NCI-H345 (cell line): ENCODE results near the gene TMEM50B.
A peak's percentile ranks its signal among the peaks of the same experiment; 100 is the strongest.
"Not testable (repeated sequence)": the region's sequence is repeated elsewhere in the genome, so short reads cannot be mapped to it uniquely, and the experiment has no call there.

Experiments
- DNase-seq: peaks from one replicate; lab custom pipeline; 2025; lab: John Stamatoyannopoulos, UW

The TMEM50B gene

DNA sequence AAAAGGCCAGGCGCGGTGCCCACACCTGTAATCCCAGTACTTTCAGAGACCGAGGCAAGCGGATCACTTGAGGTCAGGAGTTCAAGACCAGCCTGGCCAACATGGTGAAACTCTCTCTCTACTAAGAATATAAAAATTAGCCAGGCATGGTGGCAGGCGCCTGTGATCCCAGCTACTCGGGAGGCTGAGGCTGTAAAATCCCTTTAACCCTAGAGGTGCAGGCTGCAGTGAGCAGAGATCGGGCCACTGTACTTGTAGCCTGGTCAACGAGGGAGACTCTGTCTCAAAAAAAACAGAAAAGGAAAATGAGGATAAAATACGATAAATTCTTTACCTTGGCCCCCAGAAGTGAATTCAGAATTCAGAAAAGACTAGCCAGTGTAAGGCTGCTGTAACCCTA is 1.6 kb downstream of the TMEM50B start:
- no peak for DNase-seq

DNA sequence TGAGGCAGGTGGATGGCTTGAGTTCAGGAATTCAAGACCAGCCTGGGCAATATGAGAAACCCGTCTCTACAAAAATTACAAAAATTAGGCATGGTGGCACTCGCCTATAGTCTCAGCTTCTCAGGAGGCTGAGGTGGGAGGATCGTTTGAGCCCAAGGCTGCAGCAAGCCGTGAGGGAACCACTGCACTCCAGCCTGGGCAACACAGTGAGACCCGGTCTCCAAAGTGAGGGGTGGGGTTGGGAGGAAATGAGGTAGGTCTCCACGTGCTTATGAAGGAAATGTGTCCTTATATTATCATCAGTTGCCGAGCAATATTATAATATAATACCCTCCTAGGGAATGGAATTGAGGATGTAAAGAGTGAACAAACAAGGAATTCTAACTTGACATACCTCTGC is 2.7 kb downstream of the TMEM50B start:
- DNase-seq = no peak

DNA sequence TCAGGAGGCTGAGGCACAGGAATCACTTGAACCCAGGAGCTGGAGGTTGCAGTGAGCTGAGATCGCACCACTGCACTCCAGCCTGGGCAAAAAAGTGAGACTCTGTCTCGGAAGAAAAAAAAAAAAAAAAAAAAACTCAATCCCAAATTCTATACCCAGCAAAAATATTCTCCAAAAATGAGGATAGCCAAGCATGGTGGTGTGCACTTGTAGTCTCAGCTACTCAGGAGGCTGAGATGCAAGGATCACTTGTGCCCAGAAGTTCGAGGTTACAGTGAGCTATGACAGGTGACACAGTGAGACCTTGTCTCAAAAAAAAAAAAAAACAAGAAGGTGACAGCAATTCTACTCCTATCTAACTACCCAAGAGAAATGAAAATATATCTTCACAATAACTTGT is 6.4 kb downstream of the TMEM50B start:
- DNase-seq = no peak

DNA sequence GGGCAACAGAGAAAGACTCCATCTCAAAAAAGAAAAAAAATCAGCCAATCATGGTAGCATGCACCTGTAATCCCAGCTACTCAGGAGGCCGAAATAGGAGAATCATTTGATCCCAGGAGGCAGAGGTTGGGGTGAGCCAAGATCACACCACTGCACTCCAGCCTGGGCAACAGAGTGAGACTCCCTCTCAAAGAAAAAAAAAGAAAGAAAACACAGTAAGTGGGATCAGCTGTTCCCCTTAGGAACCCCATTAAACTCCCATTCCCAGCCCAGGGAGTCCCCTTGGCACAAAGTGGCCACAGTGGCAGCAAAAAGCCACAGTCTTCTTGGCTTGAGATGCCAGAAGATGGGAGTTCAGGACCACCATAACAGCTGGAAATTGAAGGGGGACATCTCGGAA is 9.1 kb downstream of the TMEM50B start:
- no peak for DNase-seq

DNA sequence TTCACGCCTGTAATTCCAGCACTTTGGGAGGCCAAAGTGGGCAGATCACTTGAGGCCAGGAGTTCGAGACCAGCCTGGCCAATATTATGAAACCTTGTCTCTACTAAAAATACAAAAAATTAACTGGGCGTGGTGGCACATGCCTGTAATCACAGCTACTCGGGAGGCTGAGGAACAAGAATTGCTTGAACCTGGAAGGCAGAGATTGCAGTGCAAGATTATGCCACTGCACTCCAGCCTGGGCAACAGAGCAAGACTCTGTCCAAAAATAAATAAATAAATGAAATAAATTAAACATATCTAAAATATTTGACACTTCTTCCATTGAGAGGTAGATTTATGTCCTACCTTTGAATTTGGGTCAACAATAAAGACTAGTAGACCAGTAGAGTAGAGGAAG is 10.6 kb downstream of the TMEM50B start:
- not testable (repeated sequence) for DNase-seq

DNA sequence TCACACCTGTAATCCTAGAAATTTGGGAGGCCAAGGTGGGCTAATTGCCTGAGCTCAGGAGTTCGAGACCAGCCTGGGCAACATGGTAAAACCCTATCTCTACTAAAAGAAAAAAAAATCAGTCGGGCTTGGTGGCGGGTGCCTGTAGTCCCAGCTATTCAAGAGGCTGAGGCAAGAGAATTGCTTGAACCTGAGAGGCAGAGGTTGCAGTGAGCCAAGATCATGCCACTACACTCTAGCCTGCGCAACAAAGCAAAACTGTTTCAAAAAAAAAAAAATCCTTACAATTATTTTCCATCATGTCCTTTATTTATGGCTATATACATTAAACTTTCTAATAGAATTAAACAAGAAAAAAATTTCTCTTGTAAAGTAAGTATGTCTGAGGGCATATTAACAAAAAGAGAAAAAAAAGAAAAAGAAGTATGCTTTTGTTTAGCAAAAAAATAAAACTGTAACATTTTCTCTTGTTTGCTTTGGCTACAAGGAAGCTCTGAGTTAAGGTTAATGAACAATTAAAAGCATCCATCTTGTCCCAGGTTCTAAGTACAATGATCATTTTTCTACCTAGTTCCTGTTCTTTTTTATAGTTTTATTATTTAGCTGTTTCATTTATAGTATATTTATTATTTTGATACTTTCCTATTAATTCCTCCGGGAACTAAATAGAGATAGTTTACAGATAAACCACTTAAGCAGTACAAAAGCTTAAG is 18.1 kb downstream of the TMEM50B start:
- no peak for DNase-seq

DNA sequence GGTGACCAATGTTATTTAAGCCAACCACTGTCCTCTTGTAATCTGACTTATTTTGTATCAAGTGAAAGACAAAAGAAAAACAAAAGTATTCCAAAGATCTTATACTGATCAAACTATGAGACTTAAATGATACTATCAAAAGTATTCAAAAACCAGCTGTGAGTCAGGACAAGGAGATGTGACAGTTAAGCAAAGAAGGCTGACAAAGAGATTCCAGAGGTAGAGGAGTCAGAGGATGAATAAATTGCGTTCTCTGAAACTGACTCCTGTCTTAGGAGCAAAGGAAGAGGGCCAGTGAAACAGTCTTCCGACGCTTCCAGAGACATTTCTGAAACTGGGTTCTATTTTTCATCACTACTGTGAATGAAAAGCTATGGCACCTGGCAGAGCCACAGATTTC is 20.9 kb downstream of the TMEM50B start:
- DNase-seq = no peak

DNA sequence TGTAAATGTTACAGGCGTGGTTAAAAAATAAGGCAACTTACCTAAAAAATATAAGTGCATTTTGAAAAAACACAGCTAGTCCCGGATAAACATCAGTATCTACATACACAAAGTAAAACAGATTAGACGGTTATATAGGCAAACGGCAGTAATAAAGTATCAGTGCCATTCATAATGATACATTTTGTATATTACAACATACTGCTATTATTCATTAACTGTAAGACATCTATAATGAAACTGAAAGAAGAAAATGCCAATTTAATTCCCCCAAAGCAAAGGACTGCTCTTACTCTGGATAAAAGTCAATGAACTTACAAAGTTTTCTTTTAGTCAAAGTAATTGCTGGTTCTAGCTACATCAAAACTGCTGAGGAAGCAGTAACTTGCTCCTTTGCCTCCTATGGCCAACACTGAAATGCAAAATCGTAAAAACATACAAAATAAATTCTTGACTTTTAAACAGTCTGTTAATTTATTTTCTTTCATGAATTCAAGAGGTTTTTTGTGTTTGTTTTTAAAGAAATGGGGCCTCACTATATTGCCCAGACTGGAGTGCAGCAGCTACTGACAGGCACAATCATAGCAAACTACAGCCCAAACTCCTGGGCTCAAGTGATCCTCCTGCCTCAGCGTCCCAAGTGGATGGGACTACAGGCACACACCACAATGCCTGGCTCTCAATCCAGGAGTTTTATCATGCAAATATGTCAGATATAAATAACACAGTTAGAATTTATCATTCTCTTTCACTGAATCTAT is 23.9 kb downstream of the TMEM50B start:
- no peak for DNase-seq

DNA sequence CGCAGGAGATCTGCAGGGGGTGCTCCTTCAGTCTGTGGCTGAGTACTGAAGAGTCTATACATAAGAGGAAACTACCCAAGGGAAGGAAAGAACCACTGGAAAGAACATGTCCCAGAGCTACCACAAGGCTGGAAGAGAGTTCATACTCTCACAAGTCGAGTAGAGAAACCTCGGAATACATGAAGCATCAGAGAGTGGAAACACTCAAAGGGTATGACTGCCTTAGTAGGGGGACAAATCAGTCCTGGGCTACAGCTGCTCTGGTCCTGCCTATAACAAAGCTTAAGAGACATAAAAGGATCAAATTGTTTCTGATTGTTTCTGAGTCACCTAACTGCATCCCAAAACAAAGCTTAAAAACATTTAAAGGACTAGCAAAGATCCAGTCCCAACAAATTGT is 27.4 kb downstream of the TMEM50B start:
- no peak for DNase-seq

DNA sequence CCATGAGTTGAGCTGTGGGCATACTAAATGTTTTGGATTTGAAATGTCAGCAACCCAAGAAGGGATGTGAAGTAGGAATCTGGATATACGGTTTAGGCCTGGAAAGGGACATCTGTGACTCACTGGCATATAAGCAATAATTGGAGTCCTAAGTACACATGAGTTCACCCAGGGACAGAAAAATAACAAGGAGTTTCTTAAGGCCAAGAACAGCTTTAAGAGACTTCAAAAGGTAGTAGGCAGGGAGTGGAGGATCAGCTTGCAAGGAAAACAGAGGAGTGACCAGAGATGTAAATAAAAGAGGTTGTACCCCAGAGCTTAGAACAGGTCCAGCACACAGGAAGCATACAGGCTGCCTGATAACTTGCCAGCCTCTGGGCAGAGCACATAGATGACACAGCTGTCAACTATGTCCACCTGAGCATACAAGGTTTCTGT is 28.1 kb downstream of the TMEM50B start:
- DNase-seq = no peak

DNA sequence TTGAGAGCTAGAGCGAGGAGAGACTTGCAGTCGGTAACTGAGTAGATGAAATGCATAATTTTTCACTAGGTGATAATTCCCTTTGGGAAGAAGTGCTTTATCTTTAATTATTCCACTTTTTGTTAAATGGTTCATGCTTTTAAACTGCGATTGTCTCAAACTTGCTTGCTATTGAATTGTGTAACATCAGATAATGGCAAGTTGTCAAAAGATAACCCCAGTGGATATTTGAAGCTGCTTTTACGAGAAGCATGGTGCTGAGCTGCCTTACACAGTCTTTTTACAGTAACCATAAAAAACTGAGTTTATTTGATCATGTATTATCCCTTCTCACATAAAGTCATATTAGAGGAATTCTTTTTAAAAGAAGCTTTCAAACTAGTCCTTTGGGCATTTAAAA is 30.2 kb downstream of the TMEM50B start:
- DNase-seq = no peak

DNA sequence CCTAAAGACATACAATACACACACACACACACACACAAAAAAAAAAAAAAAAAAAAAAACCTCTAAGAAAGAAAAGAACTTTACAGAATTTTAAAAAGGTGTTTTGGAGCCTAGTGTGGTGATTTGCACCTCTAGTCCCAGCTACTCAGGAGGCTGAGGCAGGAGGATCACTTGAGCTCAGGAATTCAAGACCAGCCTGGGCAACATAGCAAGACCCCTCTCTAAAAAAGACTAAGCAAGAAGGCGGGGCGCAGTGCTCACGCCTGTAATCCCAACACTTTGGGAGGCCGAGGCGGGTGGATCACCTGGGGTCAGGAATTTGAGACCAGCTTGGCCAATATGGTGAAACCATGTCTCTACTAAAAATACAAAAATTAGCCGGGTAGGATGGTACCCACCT is 33.2 kb downstream of the TMEM50B start:
- not testable (repeated sequence) for DNase-seq

DNA sequence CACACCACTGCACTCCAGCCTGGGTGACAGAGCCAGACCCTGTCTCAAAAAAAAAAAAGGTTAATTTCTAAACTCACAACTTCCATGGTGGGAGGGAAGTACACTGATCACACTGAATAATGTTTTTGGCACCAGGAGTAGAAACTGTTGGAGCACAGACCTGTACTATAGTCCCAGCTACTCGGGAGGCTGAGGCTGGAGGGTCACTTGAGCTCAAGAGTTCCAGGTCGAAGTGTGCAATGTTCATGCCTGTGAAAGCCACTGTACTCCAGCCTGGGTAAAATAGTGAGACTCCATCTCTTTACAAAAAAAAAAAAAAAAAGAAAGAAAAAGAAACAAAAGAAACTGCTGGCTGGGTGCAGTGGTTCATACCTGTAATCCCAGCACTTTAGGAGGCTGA is 35.3 kb downstream of the TMEM50B start:
- DNase-seq = no peak

DNA sequence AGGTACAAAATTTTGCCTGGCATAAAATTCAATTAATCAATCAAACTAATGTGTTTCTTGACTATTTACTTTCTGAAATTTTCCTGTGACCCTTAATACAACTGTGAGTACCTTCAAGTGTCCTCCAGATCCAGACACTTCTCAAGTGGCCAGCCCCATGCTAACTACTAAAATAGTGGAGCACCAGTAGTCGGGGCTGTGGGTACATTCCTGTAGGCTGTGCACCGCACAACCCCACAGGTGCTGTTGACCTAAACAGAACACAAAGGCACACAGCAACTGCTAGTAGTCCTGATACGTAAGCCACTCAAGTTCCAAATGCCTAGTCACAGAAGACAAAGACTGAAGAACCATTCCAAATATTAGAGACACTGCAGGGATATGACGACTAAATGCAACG is 36.6 kb downstream of the TMEM50B start:
- DNase-seq = peak; percentile 29

DNA sequence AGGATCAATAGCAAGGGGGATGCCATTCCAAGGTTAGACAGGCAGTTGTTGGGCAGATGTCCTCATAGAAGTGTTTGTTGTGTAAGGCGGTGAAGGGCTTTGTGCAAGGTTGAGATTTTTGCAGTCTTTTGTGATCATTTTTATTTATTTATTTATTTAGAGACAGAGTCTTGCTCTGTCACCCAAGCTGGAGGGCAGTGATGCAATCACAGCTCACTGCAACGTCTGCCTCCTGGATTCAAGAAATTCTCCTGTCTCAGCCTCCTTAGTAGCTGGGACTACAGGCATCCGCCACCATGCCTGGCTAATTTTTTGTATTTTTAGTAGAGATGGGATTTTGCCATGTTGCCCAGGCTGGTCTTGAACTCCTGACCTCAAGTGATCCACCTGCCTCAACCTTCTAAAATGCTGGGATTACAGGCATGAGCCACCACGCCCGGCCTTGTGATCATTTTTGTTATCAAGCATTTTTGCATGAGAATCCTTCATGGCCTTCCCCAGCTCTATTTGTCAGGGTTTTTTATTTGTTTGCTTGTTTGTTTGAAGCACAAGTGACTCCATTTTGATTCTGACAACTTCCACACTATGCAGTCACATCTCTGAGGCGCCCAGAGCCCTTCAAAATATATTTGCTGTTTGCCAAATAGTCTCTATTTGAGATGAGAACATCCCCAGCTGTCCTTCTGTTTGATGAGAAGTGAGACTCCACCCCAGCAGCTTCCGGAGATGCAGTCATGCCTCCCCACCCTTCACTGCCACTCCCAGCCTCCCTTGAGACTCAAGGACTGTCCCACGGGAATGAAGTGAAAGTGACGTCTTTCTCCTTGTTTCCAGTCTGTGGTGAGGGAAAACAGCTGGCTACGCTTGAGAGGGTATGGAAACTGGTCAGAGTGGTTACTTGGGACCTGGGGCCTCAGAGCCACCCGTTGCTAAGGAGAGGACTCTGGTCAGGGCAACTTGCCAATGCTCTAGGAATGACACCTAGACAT is 38.0 kb downstream of the TMEM50B start:
- DNase-seq = peak; percentile 93

DNA sequence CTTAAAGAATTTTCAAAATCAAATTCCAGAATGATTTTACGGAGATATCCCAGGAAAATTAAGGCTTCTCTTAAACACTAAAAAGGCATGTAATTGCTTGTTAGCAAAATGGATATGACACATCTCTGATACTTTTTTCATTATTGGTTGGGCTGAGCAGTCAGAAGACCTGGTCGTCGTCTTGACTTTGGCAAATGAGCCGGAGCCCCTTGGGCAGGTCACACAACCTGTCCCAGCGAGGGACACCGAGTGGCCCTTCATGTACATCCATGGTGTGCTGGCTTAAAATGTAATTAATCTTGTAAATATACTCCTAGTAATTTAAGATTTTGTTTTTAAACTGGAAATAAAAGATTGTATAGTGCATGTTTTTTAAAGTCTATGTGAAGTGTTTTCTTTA is 42.6 kb downstream of the TMEM50B start:
- DNase-seq = no peak

DNA sequence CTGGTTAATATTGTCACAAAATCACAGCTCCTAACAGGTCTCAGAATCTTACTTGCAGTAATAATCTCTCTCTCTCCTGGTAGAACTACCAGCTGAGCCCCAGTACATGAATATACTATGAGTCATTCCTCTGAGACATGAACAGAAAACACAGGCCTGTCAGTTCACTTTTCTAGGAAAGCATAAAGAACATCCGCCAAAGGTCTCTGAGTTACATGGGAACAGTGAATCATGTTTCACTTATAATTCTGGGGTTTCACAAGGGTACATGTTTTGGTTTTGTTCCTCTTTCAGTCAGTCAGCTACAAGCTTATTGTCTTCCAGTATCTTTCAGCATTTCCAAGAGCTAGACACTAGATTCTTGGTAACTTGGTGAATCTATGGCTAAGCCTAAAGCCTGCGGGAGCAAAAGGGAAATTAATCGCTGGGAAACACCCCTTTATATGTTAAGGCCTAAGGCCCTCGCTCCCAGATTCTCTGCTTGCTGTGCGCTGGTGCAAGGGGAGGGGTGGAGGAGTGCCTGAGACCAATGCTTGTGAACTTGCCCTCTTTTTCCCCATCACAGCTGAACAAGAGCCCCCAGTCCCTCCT is 44.9 kb downstream of the TMEM50B start:
- no peak for DNase-seq

DNA sequence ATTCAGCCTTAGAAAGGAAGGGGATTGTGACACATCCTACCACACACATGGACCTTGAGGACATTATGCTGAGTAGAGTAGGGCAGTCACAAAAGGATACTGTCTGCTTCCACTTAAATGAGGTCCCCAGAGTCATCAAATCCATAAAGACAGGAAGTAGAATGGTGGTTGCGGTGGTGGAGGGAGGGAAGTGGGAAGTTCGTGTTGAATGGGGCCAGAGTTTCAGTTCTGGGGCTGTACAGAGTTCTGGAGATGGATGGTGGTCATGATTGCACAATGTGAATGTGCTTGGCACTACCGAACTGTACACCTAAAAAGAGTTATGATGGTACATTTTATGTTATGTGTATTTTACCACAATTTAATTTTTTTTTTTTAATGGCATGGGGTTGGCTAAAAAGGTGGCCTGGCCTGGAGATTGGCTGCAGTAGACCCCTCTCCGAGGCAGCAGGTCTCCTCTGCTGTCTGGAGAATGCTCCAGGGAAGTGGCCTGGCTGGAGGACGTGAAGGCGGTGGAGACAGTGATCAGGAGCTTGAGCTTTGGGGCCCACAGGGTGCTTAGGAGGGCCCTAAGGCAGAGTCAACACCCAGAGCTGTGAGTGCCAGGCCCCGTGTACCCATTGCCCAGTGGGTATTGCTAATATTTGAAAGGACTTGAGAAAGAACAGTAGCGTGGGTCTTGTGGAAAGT is 46.2 kb downstream of the TMEM50B start:
- DNase-seq = no peak

DNA sequence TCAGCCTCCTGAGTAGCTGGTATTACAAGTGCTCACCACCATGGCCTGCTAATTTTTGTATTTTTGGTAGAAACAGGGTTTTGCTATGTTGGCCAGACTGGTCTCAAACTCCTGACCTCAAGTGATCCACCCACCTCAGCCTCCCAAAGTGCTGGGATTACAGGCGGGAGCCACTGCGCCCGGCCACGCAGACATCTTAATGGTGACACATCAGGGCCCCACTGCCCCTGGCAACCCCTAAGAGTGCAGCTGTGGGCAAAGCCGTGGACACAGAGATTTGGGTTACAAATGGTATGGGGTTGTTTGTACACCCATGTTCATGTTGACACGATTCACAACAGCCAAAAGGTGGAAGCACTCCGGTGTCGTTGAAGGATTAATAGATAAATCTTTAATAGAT is 46.8 kb downstream of the TMEM50B start:
- DNase-seq = no peak

DNA sequence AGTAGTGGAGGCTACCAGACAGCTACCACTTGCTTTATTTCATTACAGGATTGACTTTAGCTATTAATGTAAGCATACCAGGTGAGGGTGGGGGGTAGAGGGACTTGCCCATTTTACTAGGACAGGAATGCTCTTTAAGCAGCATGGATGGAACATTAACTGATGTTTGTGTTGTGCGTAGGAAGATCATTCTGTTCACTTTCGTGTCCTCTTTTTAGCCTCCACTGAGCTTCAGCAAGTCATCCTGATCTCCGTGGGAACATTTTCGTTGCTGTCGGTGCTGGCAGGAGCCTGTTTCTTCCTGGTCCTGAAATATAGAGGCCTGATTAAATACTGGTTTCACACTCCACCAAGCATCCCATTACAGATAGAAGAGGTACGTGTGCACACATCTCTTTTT is 47.3 kb downstream of the TMEM50B start:
- no peak for DNase-seq

DNA sequence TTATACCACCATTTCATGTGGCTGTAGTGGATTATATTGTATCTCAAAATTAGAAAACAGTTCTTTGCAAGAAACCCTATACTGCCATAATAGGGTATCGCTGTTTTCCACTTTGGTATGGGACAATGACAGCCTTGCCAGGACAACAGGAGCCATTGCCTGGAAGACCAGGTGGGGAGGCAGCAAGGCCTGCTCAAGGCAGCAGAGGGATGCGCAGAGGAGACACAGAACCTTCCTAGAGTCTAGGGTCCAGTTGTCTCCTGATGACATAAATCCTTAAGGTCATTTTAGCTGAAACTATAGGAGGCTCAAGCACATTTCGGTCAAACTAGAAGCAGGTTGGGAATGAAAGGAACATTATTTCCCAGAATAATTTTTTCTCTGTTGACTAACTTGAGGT is 48.9 kb downstream of the TMEM50B start:
- DNase-seq = no peak

DNA sequence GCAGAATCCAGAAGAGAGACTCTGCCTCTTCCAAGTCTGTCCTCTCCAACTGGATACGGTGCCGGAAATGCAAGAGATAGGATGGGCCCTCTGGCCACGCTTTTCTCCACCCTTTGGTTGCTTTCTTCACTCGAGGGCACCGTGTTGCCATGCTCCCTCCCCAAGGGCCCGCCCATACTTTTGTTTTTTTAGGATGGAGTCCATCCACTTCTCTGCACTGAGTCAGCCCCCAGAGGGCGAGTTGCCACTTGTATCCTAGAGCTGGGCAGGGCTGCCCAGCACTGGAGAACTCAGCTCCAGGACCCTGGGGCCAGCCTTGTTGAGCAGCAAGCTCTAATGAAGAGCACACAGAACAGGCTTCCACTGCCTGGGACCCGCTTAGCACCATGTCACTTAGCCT is 51.1 kb downstream of the TMEM50B start:
- DNase-seq = no peak
